H1 (cell line): ENCODE results near the gene SLCO2A1. TPM values are rescaled to one million over a fixed set of nuclear protein-coding genes. Genes with fewer than 3 reads are reported as not detected.

Source experiments
- CTCF ChIA-PET: fragments of 300-600 bp; sonication (Branson Sonifier 250); formaldehyde crosslinking; loops from one replicate; lab custom pipeline; 2021; ENCODE audit not compliant: partially characterized antibody; lab: Charles Lee
- POLR2A ChIA-PET: fragments of 300-600 bp; sonication (Branson Sonifier 250); formaldehyde crosslinking; loops from one replicate; lab custom pipeline; 2021; ENCODE audit warnings: inconsistent platforms; ENCODE audit not compliant: partially characterized antibody; lab: Charles Lee
- DNase-seq, 2 experiments: peaks; one replicate each; pipeline versions ENCODE4 v3.0.0 to v3.0.0-alpha.2; 2010 to 2022; ENCODE audit warnings: low spot score in 2 of 2, low read depth in 1 of 2, mixed read lengths in 1 of 2
- FAIRE-seq: peaks from 2 replicates; lab custom pipeline; 2011; peaks lifted over from hg19 to GRCh38; lab: Jason Lieb, UNC
- H2AFZ ChIP-seq: 2 replicates; pipeline ENCODE4 v1.8.1; 2012; ENCODE audit warnings: low read length, inconsistent platforms
- H2AK5ac ChIP-seq: 2 replicates; pipeline ENCODE4 v1.6.1; 2013; ENCODE audit warnings: low read depth, low read length
- H2BK120ac ChIP-seq: replicated peaks from 2 replicates; pipeline ENCODE3; 2013; ENCODE audit warnings: low read depth, low read length, inconsistent platforms
- H2BK12ac ChIP-seq: 2 replicates; pipeline ENCODE4 v1.6.1; 2013; ENCODE audit warnings: low read depth, low read length
- H2BK15ac ChIP-seq: 2 replicates; pipeline ENCODE4 v1.6.1; 2013; ENCODE audit warnings: low read length
- H2BK20ac ChIP-seq: 2 replicates; pipeline ENCODE4 v1.6.1; 2013; ENCODE audit warnings: low read length
- H2BK5ac ChIP-seq: 2 replicates; pipeline ENCODE4 v1.6.1; 2013; ENCODE audit warnings: low read depth, low read length
- H3K14ac ChIP-seq: 2 replicates; pipeline ENCODE4 v1.6.1; 2013; ENCODE audit warnings: inconsistent platforms; ENCODE audit not compliant: insufficient read length
- H3K18ac ChIP-seq: 2 replicates; pipeline ENCODE4 v1.6.1; 2013; ENCODE audit warnings: low read length; ENCODE audit errors: extremely low read depth
- H3K23ac ChIP-seq: 2 replicates; pipeline ENCODE4 v1.6.1; 2013; ENCODE audit warnings: inconsistent platforms; ENCODE audit not compliant: insufficient read length
- H3K23me2 ChIP-seq: 2 replicates; pipeline ENCODE4 v1.6.1; 2013; ENCODE audit warnings: low read depth, low read length
- H3K27ac ChIP-seq: 2 replicates; pipeline ENCODE4 v1.6.1; 2011; ENCODE audit warnings: low read depth, low read length, inconsistent platforms
- H3K27me3 ChIP-seq, 4 experiments: replicated peaks in 1 of 4; 1 replicate in 1 of 4; 2 replicates in 3 of 4; pipeline versions ENCODE4 v1.6.1 to v1.8.1; 2011 to 2013; ENCODE audit warnings: low read length in 3 of 4, mild to moderate bottlenecking in 3 of 4, inconsistent platforms in 2 of 4, mixed read lengths in 2 of 4, moderate library complexity in 1 of 4; ENCODE audit not compliant: control insufficient read depth in 3 of 4, insufficient read depth in 3 of 4; ENCODE audit errors: extremely low read depth in 1 of 4
- H3K36me3 ChIP-seq, 4 experiments: 2 replicates each; pipeline versions ENCODE4 v1.6.1 to v1.8.1; 2011 to 2013; ENCODE audit warnings: mild to moderate bottlenecking in 4 of 4, low read length in 3 of 4, moderate library complexity in 2 of 4, control low read depth in 1 of 4, inconsistent platforms in 1 of 4; ENCODE audit not compliant: insufficient read depth in 4 of 4, control insufficient read depth in 2 of 4
- H3K4ac ChIP-seq: replicated peaks from 2 replicates; pipeline ENCODE3; 2013; ENCODE audit warnings: low read length, low read depth, mixed read lengths, inconsistent platforms; ENCODE audit not compliant: insufficient read length
- H3K4me1 ChIP-seq, 4 experiments: replicated peaks in 1 of 4; 1 replicate in 1 of 4; 2 replicates in 3 of 4; pipeline versions ENCODE4 v1.6.1 to v1.8.1; 2011 to 2013; ENCODE audit warnings: low read length in 3 of 4, inconsistent platforms in 2 of 4, mixed read lengths in 1 of 4; ENCODE audit not compliant: insufficient read depth in 4 of 4, control insufficient read depth in 3 of 4
- H3K4me2 ChIP-seq, 2 experiments: 2 replicates each; pipeline versions ENCODE4 v1.6.1 to v1.8.1; 2011 to 2013; ENCODE audit warnings: low read depth in 2 of 2, low read length in 2 of 2, control low read depth in 1 of 2, inconsistent platforms in 1 of 2, mild to moderate bottlenecking in 1 of 2; ENCODE audit not compliant: insufficient read depth in 1 of 2
- H3K4me3 ChIP-seq, 4 experiments: fragments of 200-600, 300-600 bp in 1 of 4; sonication (generic), shearing (Covaris generic), sonication (Bioruptor Twin) in 1 of 4; 2 replicates each; pipeline versions ENCODE4 v1.5.1 to v1.8.1; 2011 to 2016; ENCODE audit warnings: low read length in 4 of 4, low read depth in 3 of 4, control low read depth in 2 of 4, inconsistent platforms in 2 of 4, mild to moderate bottlenecking in 2 of 4, mixed read lengths in 1 of 4, moderate library complexity in 1 of 4; ENCODE audit not compliant: insufficient read depth in 2 of 4; ENCODE audit errors: extremely low read depth in 1 of 4
- H3K56ac ChIP-seq: replicated peaks from 2 replicates; pipeline ENCODE3; 2013; ENCODE audit warnings: low read depth, mild to moderate bottlenecking, mixed read lengths, low read length, inconsistent platforms; ENCODE audit not compliant: insufficient read length
- H3K79me1 ChIP-seq: 2 replicates; pipeline ENCODE4 v1.6.1; 2013; ENCODE audit warnings: low read depth, low read length, control low read depth
- H3K79me2 ChIP-seq, 2 experiments: 2 replicates each; pipeline versions ENCODE4 v1.6.1 to v1.8.1; 2012 to 2013; ENCODE audit warnings: low read length in 2 of 2, mild to moderate bottlenecking in 2 of 2, inconsistent platforms in 1 of 2; ENCODE audit not compliant: insufficient read depth in 2 of 2, control insufficient read depth in 1 of 2
- H3K9ac ChIP-seq, 4 experiments: replicated peaks in 1 of 4; 1 replicate in 1 of 4; 2 replicates in 3 of 4; pipeline versions ENCODE4 v1.6.1 to v1.8.1; 2011 to 2013; ENCODE audit warnings: low read depth in 3 of 4, low read length in 3 of 4, control low read depth in 2 of 4, mild to moderate bottlenecking in 2 of 4, moderate library complexity in 2 of 4, inconsistent platforms in 1 of 4; ENCODE audit errors: extremely low read depth in 1 of 4
- H3K9me3 ChIP-seq, 2 experiments: 2 replicates each; pipeline versions ENCODE4 v1.6.1 to v1.8.1; 2012 to 2013; ENCODE audit warnings: mild to moderate bottlenecking in 2 of 2, moderate library complexity in 2 of 2, control low read depth in 1 of 2, inconsistent platforms in 1 of 2, low read depth in 1 of 2, low read length in 1 of 2, mixed read lengths in 1 of 2; ENCODE audit not compliant: insufficient read depth in 2 of 2
- H4K20me1 ChIP-seq, 2 experiments: replicated peaks in 1 of 2; 2 replicates each; pipeline versions ENCODE3 to v1.8.1; 2011 to 2013; ENCODE audit warnings: inconsistent platforms in 2 of 2, low read length in 2 of 2, mild to moderate bottlenecking in 1 of 2; ENCODE audit not compliant: insufficient read depth in 2 of 2, control insufficient read depth in 1 of 2
- H4K5ac ChIP-seq: 2 replicates; pipeline ENCODE4 v1.6.1; 2013; ENCODE audit warnings: low read length, low read depth, mixed read lengths, inconsistent platforms; ENCODE audit not compliant: insufficient read length
- H4K8ac ChIP-seq: 2 replicates; pipeline ENCODE4 v1.8.0; 2013; ENCODE audit warnings: mild to moderate bottlenecking, moderate library complexity, low read length, inconsistent platforms; ENCODE audit not compliant: insufficient read depth; ENCODE audit errors: extremely low read depth
- H4K91ac ChIP-seq: replicated peaks from 2 replicates; pipeline ENCODE3; 2013; ENCODE audit warnings: low read length, mixed read lengths, inconsistent platforms; ENCODE audit not compliant: insufficient read length
- CBX8 ChIP-seq: fragments of 300-800, 300-1000 bp; sonication (generic); IDR thresholded peaks from 2 replicates; pipeline ENCODE4 v1.7.1; 2016; ENCODE audit warnings: low read depth, low read length, borderline replicate concordance
- CHD2 ChIP-seq: IDR thresholded peaks from 2 replicates; pipeline ENCODE4 v1.6.1; 2012; ENCODE audit warnings: low read length, improper control_type of control experiment
- EGR1 ChIP-seq: IDR thresholded peaks from 2 replicates; pipeline ENCODE4 v1.6.1; 2011; ENCODE audit warnings: low read depth, low read length, borderline replicate concordance
- EP300 ChIP-seq, 2 experiments: IDR thresholded peaks; 1 replicate in 1 of 2; 2 replicates in 1 of 2; pipeline ENCODE4 v1.6.1; 2011 to 2012; ENCODE audit warnings: low read depth in 2 of 2, low read length in 2 of 2, mild to moderate bottlenecking in 2 of 2, borderline replicate concordance in 1 of 2, inconsistent platforms in 1 of 2, moderate library complexity in 1 of 2
- EZH2 ChIP-seq: fragments of 200-600 bp; sonication (generic); IDR thresholded peaks from 2 replicates; pipeline ENCODE4 v1.7.1; 2012; ENCODE audit warnings: low read depth, mild to moderate bottlenecking, moderate library complexity, low read length, inconsistent platforms; ENCODE audit not compliant: severe bottlenecking
- KDM1A ChIP-seq: fragments of 200-600, 300-600 bp; sonication (generic); IDR thresholded peaks from 2 replicates; pipeline ENCODE4 v1.7.1; 2016; ENCODE audit warnings: mild to moderate bottlenecking, low read length, borderline replicate concordance
- NRF1 ChIP-seq: IDR thresholded peaks from 2 replicates; pipeline ENCODE4 v1.6.1; 2011; ENCODE audit warnings: mild to moderate bottlenecking, low read depth, low read length, improper control_type of control experiment
- POU5F1 ChIP-seq: IDR thresholded peaks from 2 replicates; pipeline ENCODE4 v1.6.1; 2011; ENCODE audit warnings: low read depth, mild to moderate bottlenecking, low read length, moderate library complexity
- RAD21 ChIP-seq, 2 experiments: IDR thresholded peaks in 1 of 2; conservative IDR thresholded peaks in 1 of 2; 2 replicates each; pipeline ENCODE4 v1.6.1; 2011; ENCODE audit warnings: low read depth in 2 of 2, low read length in 2 of 2, improper control_type of control experiment in 1 of 2, inconsistent platforms in 1 of 2, mild to moderate bottlenecking in 1 of 2, moderate library complexity in 1 of 2
- SIX5 ChIP-seq: IDR thresholded peaks from 2 replicates; pipeline ENCODE4 v1.6.1; 2011; ENCODE audit warnings: mild to moderate bottlenecking, low read depth, low read length
- SUZ12 ChIP-seq: fragments of 200-600 bp; sonication (generic); IDR thresholded peaks from 2 replicates; pipeline ENCODE4 v1.6.1; 2012; ENCODE audit warnings: mild to moderate bottlenecking, inconsistent platforms, low read length, moderate library complexity, mixed read lengths
- TAF7 ChIP-seq: optimal IDR thresholded peaks from 2 replicates; pipeline ENCODE3; 2011; ENCODE audit warnings: low read depth, mild to moderate bottlenecking, inconsistent platforms, low read length, moderate library complexity, borderline replicate concordance
- TBP ChIP-seq: IDR thresholded peaks from 2 replicates; pipeline ENCODE4 v1.6.1; 2011; ENCODE audit warnings: low read depth, low read length, improper control_type of control experiment
- TCF12 ChIP-seq: IDR thresholded peaks from 2 replicates; pipeline ENCODE4 v1.6.1; 2011; ENCODE audit warnings: low read depth, mild to moderate bottlenecking, low read length
- WGBS, 2 experiments: shearing (Covaris generic) in 1 of 2; methylation state at CpG; one replicate each; pipeline versions ENCODE4 v1.1.6 to v1.1.7; 2013 to 2015; ENCODE audit warnings: low lambda C conversion rate in 2 of 2, mixed read lengths in 2 of 2, inconsistent platforms in 1 of 2, low coverage in 1 of 2, missing lambda C conversion rate in 1 of 2; ENCODE audit not compliant: insufficient replicate concordance in 2 of 2, insufficient coverage in 1 of 2, insufficient read length in 1 of 2; ENCODE audit errors: extremely low coverage in 1 of 2, missing lambda C conversion rate in 1 of 2; 5-methylcytosine and 5-hydroxymethylcytosine counted together
- polyA plus RNA-seq, 7 experiments: library from polyadenylated mRNA; depleted of rRNA in 3 of 7; stranded (reverse) in 5 of 7; unstranded in 2 of 7; fragments of >200 nt in 5 of 7; fragments of 200-250 nt in 2 of 7; gene quantifications; 1 replicate in 5 of 7; 2 replicates in 1 of 7; 4 replicates in 1 of 7; pipeline versions ENCODE4 v1.2.1 to v1.2.3, GENCODE V29; 2011 to 2013; ENCODE audit warnings: missing spikeins in 2 of 7, mixed read lengths in 2 of 7
- total RNA-seq: library from RNA; stranded (reverse); fragmentation: NEBNext Ultra II Directional; extraction: Animal tissue kit (Norgen Biotek cat#: 25700); gene quantifications from 2 replicates; pipeline ENCODE4 v1.2.1, GENCODE V29; 2021

SLCO2A1 gene
- total and polyA plus RNA-seq, 2 of the 8 experiments (the other 6 are each of a cell fraction or from before 2014, with no cell fraction given): 1.1 to 2.3 TPM

GRCh38 chr3:133998691-133999241 lies 31.0 kb downstream of the SLCO2A1 start:
- H3K4me3 ChIP-seq: no peak overlapping the region
- no peak overlapping the region for H3K4me2 ChIP-seq
- H3K23me2 ChIP-seq: no peaks in the 10 kb centered on the region
- no peak overlapping the region for H3K4ac ChIP-seq
- FAIRE-seq (no peak), DNase-seq (no peak)
- H3K9ac ChIP-seq: no peak overlapping the region
- no peak overlapping the region for H4K8ac ChIP-seq
- no peak overlapping the region for H2BK20ac ChIP-seq
- H3K79me1 ChIP-seq: no peaks in the 10 kb centered on the region
- no peak overlapping the region for H3K27ac ChIP-seq
- no peak overlapping the region for H3K23ac ChIP-seq
- CTCF ChIA-PET: no interaction called here
- H2BK12ac ChIP-seq: no peak overlapping the region
- no peak overlapping the region for H2BK5ac ChIP-seq
- no peaks in the 10 kb centered on the region for H4K20me1 ChIP-seq
- H3K56ac ChIP-seq: no peak overlapping the region
- H3K18ac ChIP-seq: no peak overlapping the region
- no peak overlapping the region for H2AK5ac ChIP-seq
- no peak overlapping the region for H2BK120ac ChIP-seq
- no peak overlapping the region for H2AFZ ChIP-seq
- no peaks in the 10 kb centered on the region for H3K36me3 ChIP-seq
- H2BK15ac ChIP-seq: no peak overlapping the region
- no peaks in the 10 kb centered on the region for H3K79me2 ChIP-seq
- POLR2A ChIA-PET: interaction anchor here (1.2 kb wide), 1 partner anchor 20 kb away, joined by 3 read pairs; no protein-coding TSS in a partner anchor
- H3K4me1 ChIP-seq: peaks cover 0 to 3% (median 1%) of the 10 kb centered on the region in 4 experiments; a peak in 3 of 7 replicates
- H3K9me3 ChIP-seq: no peaks in the 10 kb centered on the region
- no peak overlapping the region for H3K14ac ChIP-seq
- H4K5ac ChIP-seq: no peak overlapping the region
- no peak overlapping the region for H4K91ac ChIP-seq
- 79% methylated on average over 9 of the region's 9 CpGs; no CpG with 5 or more reads in 1 of the 2 experiments for WGBS, 2 experiments
- H3K27me3 ChIP-seq: peaks cover 0 to 5% (median 0%) of the 10 kb centered on the region in 4 experiments; a peak in 2 of 7 replicates
- no peak for TF ChIP-seq RAD21 (IDR thresholded peaks at IDR 0.05 in 1 of 2, conservative IDR thresholded peaks at IDR 0.05 in 1 of 2; ENCODE audit: low read depth in 2 of 2, low read length in 2 of 2)
- TF ChIP-seq SUZ12: no peak
- TF ChIP-seq SIX5: no peak
- TF ChIP-seq KDM1A: no peak
- no peak for TF ChIP-seq EZH2
- no peak for TF ChIP-seq EGR1
- no peak for TF ChIP-seq POU5F1
- no peak for TF ChIP-seq CBX8
- no peak for TF ChIP-seq TCF12
- no peak for TF ChIP-seq EP300 (IDR thresholded peaks at IDR 0.05; ENCODE audit: borderline replicate concordance in 1 of 2, low read depth in 2 of 2, low read length in 2 of 2)
- TF ChIP-seq NRF1: no peak
- no peak for TF ChIP-seq TAF7
- no peak for TF ChIP-seq CHD2
- no peak for TF ChIP-seq TBP
